ENCODE measurements around the gene PITPNC1. TPM values are rescaled to one million over a fixed set of nuclear protein-coding genes. Genes with fewer than 3 reads are reported as not detected.
"Not testable (repeated sequence)": the region's sequence is repeated elsewhere in the genome, so short reads cannot be mapped to it uniquely, and the experiment has no call there.

Gene PITPNC1
- total RNA-seq, 1 experiment from 2014 or later, result 23.1 TPM

- Histone ChIP-seq H4K20me1 (ENCODE audit: low read length) (no peaks in the 10 kb centered on the region), H3K9me2 (replicated peaks; ENCODE audit: low read length) (no peaks in the 10 kb centered on the region), H3K36me3 (ENCODE audit: low read depth, low read length) (no peaks in the 10 kb centered on the region), H3K9me3 (ENCODE audit: low read length) (no peaks in the 10 kb centered on the region), H2AFZ (ENCODE audit: low read length) (no peak overlapping the region), H3K4me1 (ENCODE audit: insufficient read depth, low read length) (peaks cover 3% of the 10 kb centered on the region; the same call in 1 of the 2 replicates), H3K4me3 (ENCODE audit: low read length) (no peak overlapping the region), H3K27me3 (ENCODE audit: low read length) (no peaks in the 10 kb centered on the region), H3K27ac (ENCODE audit: low read length) (no peak overlapping the region), H3K9ac (ENCODE audit: low read length) (no peak overlapping the region), H3F3A (ENCODE audit: low read length, unreplicated experiment) (no peaks in the 10 kb centered on the region), H3K4me2 (ENCODE audit: low read length) (no peak overlapping the region), H3K79me2 (ENCODE audit: low read length) (no peaks in the 10 kb centered on the region)
- DNase-seq (no peak), ATAC-seq (no peak)
- intact Hi-C loops (cut with micrococcal nuclease), result no loop called here
- ChIA-PET CTCF (no interaction called here), POLR2A (ENCODE audit: unreplicated experiment) (no interaction called here)
- no TSS peak for BruUV-seq (replicated peaks)
- no peak for TF ChIP-seq EZH2phosphoT487 (IDR thresholded peaks at IDR 0.05; ENCODE audit: borderline replicate concordance, low read length)
- TF ChIP-seq EZH2 (IDR thresholded peaks at IDR 0.05; ENCODE audit: low read length, unreplicated experiment), result no peak
- TF ChIP-seq CTCF (conservative IDR thresholded peaks at IDR 0.05; ENCODE audit: low read depth, low read length), result no peak
These were observed 26.0 kb downstream of the PITPNC1 start for GRCh38 chr17:67403065-67403464.

GRCh38 chr17:67403483-67403882 is 26.4 kb downstream of the PITPNC1 start:
- intact Hi-C loops (cut with micrococcal nuclease), result no loop called here
- CTCF ChIA-PET, result no interaction called here
- Histone ChIP-seq H3K36me3 (ENCODE audit: low read depth, low read length) (no peaks in the 10 kb centered on the region), H3K9ac (ENCODE audit: low read length) (no peak overlapping the region), H3K9me2 (replicated peaks; ENCODE audit: low read length) (no peaks in the 10 kb centered on the region), H3K79me2 (ENCODE audit: low read length) (no peaks in the 10 kb centered on the region), H3K4me2 (ENCODE audit: low read length) (no peak overlapping the region), H3F3A (ENCODE audit: low read length, unreplicated experiment) (no peaks in the 10 kb centered on the region), H3K4me3 (ENCODE audit: low read length) (no peak overlapping the region), H3K9me3 (ENCODE audit: low read length) (no peaks in the 10 kb centered on the region), H2AFZ (ENCODE audit: low read length) (no peak overlapping the region), H3K27ac (ENCODE audit: low read length) (no peak overlapping the region), H3K27me3 (ENCODE audit: low read length) (no peaks in the 10 kb centered on the region), H3K4me1 (ENCODE audit: insufficient read depth, low read length) (peaks cover 5% of the 10 kb centered on the region; the same call in 1 of the 2 replicates), H4K20me1 (ENCODE audit: low read length) (no peaks in the 10 kb centered on the region)
- no TSS peak for BruUV-seq (replicated peaks)
- ATAC-seq (no peak), DNase-seq (no peak)
- no peak for TF ChIP-seq EZH2 (IDR thresholded peaks at IDR 0.05; ENCODE audit: low read length, unreplicated experiment)
- no peak for TF ChIP-seq EZH2phosphoT487 (IDR thresholded peaks at IDR 0.05; ENCODE audit: borderline replicate concordance, low read length)
- TF ChIP-seq CTCF (conservative IDR thresholded peaks at IDR 0.05; ENCODE audit: low read depth, low read length), result no peak
- POLR2A ChIA-PET (ENCODE audit: unreplicated experiment), result no interaction called here

- ATAC-seq; H3F3A ChIP-seq (ENCODE audit: low read length, unreplicated experiment); H3K79me2 ChIP-seq (ENCODE audit: low read length); H3K27me3 ChIP-seq (ENCODE audit: low read length); H2AFZ ChIP-seq (ENCODE audit: low read length); H3K36me3 ChIP-seq (ENCODE audit: low read depth, low read length); H4K20me1 ChIP-seq (ENCODE audit: low read length); H3K9ac ChIP-seq (ENCODE audit: low read length); DNase-seq; POLR2A ChIA-PET (ENCODE audit: unreplicated experiment); H3K9me3 ChIP-seq (ENCODE audit: low read length); BruUV-seq (replicated peaks); intact Hi-C loops (cut with micrococcal nuclease); H3K4me3 ChIP-seq (ENCODE audit: low read length); H3K4me2 ChIP-seq (ENCODE audit: low read length); H3K9me2 ChIP-seq (replicated peaks; ENCODE audit: low read length); CTCF ChIA-PET; H3K4me1 ChIP-seq (ENCODE audit: insufficient read depth, low read length): not testable (repeated sequence)
- H3K27ac ChIP-seq (ENCODE audit: low read length), result peak overlapping the region; percentile 12; the same call in 1 of the 2 replicates
These were observed 31.4 kb downstream of the PITPNC1 start for GRCh38 chr17:67408455-67408830.

All from PC-3 (cell line).